DMS153 (cell line): ENCODE measurements around the gene TMEM229B.

Experiments used
- DNase-seq: peaks from one replicate; lab custom pipeline; 2025; lab: John Stamatoyannopoulos, UW

Gene TMEM229B

GRCh38 chr14:67514650-67515385 is 26.3 kb upstream of the TMEM229B start:
- no peak for DNase-seq

DNA sequence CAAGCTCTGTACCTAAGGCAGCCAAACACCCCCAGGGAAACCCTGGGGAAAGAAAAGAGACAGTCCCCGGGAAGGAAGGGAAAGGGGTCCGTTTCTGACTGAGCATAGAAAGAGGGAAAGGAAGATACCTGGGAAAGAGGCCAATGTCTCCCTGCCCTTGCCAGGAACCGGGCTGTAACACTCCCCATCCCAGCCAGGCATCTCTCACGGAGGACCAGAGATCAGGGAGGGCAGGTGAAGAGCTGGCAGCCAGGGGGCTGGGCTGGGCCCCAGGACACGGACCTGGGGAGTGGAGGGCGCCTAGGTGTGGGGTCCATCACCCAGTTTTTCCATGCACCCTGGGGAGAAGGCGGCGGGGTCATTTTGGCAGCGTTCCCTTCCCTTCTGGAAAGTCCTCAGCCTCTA is 25.7 kb upstream of the TMEM229B start:
- DNase-seq = no peak

GRCh38 chr14:67513631-67514108 is 25.1 kb upstream of the TMEM229B start:
- no peak for DNase-seq

- no peak for DNase-seq
Measured at GRCh38 chr14:67512463-67513310, 24.2 kb upstream of the TMEM229B start.

- DNase-seq = no peak
Measured at GRCh38 chr14:67510836-67511235, 22.3 kb upstream of the TMEM229B start.

DNA sequence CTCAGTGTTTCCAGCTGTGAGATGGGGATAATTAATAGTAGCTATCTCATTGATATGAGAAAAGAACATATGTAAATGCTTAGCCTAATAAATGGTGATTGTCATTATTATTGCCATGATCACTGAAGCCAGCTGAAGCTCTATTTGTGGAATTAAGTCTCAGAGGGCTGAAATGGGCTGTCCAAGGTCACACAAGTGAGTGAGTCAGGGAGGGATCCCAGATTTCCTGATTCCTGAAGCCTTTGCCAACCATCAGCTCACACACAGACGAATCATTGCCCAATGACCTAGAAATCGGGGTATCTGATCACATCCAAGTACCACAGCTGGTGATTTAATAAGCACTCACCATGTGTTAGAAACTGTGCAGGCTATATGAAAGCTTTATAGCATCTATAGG is 21.6 kb upstream of the TMEM229B start:
- no peak for DNase-seq

DNA sequence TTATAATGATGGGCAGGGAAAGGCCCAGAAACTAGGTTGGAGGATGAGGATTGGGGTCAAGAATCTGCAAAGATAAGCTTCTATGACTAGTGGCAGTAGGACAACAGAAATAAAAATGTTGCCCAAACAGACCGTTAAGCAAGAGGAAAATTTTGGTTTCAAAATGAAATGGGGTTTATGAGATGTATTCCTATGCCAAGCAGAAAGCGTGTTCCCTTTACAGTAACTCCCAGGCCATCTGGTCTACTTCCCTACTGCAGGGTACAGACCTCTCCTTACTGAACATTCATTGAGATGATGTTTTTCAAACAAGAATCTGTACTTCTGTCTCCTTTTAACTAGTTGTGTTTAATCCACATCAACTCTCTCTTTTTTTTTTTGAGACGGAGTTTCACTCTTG is 20.4 kb upstream of the TMEM229B start:
- no peak for DNase-seq

- DNase-seq = no peak
Measured at GRCh38 chr14:67505254-67505653, 16.7 kb upstream of the TMEM229B start.

DNA sequence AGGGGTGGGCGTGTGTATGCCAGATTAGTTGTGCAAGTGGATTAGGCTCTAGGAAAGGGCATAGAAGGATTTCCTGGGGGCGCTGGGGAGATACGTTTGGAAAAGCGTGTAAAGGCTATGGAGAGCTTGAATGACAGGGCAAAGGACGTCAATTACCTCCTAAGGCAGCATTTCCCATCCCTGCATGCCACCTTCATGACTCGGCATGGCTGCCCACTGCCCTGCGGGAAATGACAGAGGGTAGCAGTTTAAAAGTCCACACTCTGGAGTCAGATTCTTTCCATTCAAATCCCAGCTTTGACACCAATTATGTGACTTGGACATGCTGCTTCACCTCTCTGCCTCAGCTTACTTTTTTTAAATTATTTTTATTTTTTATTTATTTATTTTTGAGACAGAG is 14.8 kb upstream of the TMEM229B start:
- no peak for DNase-seq

- DNase-seq = no peak
Measured at GRCh38 chr14:67502867-67503266, 14.3 kb upstream of the TMEM229B start.

DNA sequence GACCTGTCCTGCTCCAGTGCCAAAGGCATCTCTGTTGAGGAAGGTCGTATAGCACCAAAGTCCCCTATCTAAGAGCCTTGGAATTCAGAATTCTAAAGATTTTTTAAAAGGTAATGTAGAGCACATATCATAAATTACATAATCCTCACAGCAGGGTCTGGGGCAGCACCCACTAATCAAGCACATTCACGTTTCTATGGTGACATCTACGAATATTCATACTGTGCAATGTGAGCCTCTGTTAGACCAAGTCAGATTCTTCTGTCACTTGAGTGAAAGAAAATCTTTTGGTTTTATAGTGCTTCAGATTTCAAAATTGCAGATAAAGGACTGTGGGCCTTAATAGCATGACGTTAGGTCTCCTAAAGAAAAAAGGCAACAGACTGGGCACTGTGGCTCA is 13.1 kb upstream of the TMEM229B start:
- no peak for DNase-seq

GRCh38 chr14:67500981-67501380 is 12.5 kb upstream of the TMEM229B start:
- DNase-seq = no peak

DNA sequence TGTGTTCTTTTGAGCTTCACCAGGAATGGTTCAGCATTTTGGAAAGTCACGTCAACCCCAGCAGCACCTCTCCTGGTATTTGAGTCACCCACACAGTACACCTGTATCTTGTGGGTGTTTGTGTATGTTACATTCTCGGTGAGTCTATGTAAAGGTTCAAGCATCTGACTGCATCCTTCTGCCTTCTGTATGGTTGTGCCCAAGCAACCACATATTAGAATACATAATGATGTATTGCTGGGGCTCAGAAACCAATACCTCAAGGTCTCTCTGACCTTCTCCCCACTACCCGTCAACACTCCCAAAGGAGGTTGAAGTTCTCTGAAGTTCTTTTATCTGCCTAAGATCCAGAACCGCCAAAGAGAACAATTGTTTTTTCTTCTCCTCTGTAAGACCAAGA is 9.2 kb upstream of the TMEM229B start:
- DNase-seq = no peak

- DNase-seq = no peak
Measured at GRCh38 chr14:67497216-67497615, 8.7 kb upstream of the TMEM229B start.

DNA sequence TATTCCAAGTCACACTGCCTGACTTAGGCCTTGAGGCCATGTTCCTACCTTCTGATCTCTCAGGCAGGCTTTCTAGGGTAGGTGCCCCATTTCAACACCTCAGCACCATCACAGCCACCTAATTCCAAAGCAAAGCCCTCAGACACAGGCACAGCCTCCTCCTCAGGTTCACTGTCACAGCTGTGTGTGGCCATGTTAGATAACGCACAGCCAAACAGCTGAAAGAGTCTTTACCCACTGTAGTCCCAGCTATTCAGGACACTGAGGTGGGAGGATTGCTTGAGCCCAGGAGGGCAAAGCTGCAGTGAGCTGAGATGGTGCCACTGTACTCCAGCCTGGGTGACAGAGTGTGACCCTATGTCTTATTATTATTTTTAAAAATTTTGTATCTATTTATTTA is 7.3 kb upstream of the TMEM229B start:
- no peak for DNase-seq

DNA sequence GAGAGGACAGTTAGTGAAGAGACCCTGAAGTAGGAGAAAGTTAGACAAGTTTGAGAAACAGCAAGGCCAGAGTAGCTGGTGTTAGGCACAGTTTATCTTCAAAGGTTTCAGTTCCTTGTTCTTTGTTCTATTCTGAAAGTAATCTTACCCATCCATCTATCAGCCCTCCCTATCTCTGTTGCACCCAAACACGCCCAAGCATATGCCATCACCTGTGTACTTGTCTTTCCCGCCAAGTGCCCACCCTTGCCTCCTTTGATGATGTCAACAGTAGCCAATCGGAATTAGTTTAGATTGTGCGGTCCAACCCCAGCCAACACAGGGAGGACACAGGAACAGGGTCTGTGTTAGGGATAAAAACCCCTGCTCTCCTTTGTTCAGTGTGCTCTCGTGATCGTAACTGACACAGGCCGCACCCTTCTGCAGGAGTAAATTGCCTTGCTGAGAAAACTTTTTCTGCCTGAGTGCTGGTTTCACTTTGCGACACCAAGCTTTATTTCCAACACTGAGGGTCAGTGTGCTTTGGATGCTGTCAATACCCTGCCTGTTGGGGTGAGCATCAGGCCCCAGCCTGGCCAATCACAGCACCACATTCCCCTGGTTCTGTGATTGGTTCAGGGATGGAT is 4.7 kb upstream of the TMEM229B start:
- no peak for DNase-seq

DNA sequence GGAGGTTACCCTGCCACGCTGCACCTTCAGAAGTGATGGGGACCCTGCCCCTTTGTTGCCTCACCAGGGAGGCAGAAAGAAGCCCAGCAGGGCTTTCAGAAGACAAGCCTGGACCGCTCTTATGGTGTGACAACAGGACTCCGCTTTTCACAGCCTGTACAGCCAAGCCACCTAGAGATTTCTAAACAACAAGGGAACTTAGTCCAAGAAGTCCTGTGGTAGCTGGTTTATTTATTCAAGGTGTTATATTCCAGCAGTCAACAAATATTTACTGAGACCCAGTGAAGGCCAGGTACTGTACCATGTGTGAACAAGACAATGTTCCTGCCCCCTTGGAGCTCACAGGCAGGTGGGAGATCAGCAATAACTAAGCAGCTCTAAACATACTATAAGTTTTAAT is 4.0 kb upstream of the TMEM229B start:
- no peak for DNase-seq

GRCh38 chr14:67491741-67492507 is 3.4 kb upstream of the TMEM229B start:
- peak; percentile 77 for DNase-seq

GRCh38 chr14:67491285-67491684 is 2.8 kb upstream of the TMEM229B start:
- no peak for DNase-seq

DNA sequence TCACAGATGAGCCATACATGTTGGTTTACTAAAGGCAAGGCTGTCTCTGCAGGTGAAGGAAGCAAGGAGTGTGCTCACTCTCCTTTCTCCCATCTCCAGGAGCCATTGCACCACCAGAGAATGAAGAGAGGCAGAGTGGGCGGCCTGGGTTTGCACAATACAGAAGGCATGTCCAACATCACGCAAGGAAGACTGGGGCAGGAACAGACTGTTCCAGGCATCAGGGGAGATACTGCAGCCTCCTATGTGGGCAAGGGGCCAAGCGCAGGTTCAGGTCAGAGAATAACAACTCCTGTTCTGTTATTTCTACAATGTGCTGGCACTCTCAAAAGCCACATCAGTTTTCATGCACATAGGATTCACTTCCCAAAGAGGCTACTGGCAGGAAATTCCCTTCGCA is 1.7 kb upstream of the TMEM229B start:
- DNase-seq = no peak

DNA sequence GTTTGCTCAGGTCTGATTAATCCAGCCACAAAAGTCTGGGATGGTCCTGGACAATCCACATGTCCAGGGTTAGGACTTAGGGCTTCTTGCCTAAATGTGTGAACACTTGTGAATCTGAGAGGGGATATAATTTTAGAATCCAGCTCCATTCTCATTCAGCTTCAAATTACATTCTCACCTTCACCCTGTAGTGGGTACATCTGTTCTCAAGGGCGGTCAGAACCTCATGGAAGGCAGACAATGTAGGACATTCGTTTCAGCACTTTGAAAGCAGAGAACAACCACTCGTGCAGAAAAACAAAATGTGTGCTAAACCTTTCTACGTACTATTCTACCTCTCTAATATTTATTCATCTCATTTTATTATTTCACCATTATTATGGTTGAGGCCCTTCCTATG is 1.2 kb downstream of the TMEM229B start:
- no peak for DNase-seq

GRCh38 chr14:67486890-67487289 is 1.6 kb downstream of the TMEM229B start:
- no peak for DNase-seq
